GM12878 (cell line): Measurements from ENCODE around the gene GH2. TPM values are rescaled to one million over a fixed set of nuclear protein-coding genes. Genes with fewer than 3 reads are reported as not detected.
"Not testable (repeated sequence)": the region's sequence is repeated elsewhere in the genome, so short reads cannot be mapped to it uniquely, and the experiment has no call there.

Experiments
- ATAC-seq: fragments of 200-7000 bp; cut with Tn5 transposase; 3 replicates; pipeline ENCODE4 v1.9.1; 2020; ENCODE audit warnings: mild to moderate bottlenecking, moderate library complexity
- BruUV-seq: library from RNA; stranded (reverse); fragments of 400-500 nt; replicated peaks from 2 replicates; lab custom pipeline; 2021; lab: Mats Ljungman, UMichigan
- CTCF ChIA-PET: fragments of 300-600 bp; sonication (Branson Sonifier 250); formaldehyde crosslinking; extraction: SDS; loops from one replicate; lab custom pipeline; 2021; ENCODE audit warnings: inconsistent platforms; lab: Yijun Ruan, JAX
- POLR2A ChIA-PET: fragments of 350-600 bp; formaldehyde crosslinking; extraction: SDS; loops from one replicate; lab custom pipeline; 2021; ENCODE audit warnings: inconsistent platforms; lab: Charles Lee
- RAD21 ChIA-PET: fragments of 300-600 bp; sonication (Branson Sonifier 250); formaldehyde crosslinking; loops from one replicate; lab custom pipeline; 2023; ENCODE audit warnings: antibody characterized with exemption; ENCODE audit not compliant: unreplicated experiment; lab: Charles Lee
- SMC1A ChIA-PET: fragments of 300-600 bp; sonication (Branson Sonifier 250); formaldehyde crosslinking; loops from one replicate; lab custom pipeline; 2023; ENCODE audit not compliant: unreplicated experiment, uncharacterized antibody; lab: Charles Lee
- DNase-seq: peaks from one replicate; pipeline ENCODE4 v3.0.0-alpha.2; 2011; ENCODE audit warnings: low read depth, low spot score
- FAIRE-seq: peaks from 3 replicates; lab custom pipeline; 2011; peaks lifted over from hg19 to GRCh38; lab: Jason Lieb, UNC
- H2AFZ ChIP-seq: 2 replicates; pipeline ENCODE4 v1.6.0; 2011; ENCODE audit warnings: low read depth, low read length, control low read depth; ENCODE audit not compliant: control insufficient read depth
- H3K27ac ChIP-seq: 2 replicates; pipeline ENCODE4 v1.5.1; 2011; ENCODE audit warnings: control low read depth; ENCODE audit not compliant: control insufficient read depth, insufficient read depth
- H3K27me3 ChIP-seq, 2 experiments: replicated peaks in 1 of 2; 2 replicates each; pipeline versions ENCODE4 v1.6.0 to v1.6.1; 2011; ENCODE audit warnings: low read length in 1 of 2; ENCODE audit not compliant: control insufficient read depth in 2 of 2, insufficient read depth in 2 of 2
- H3K36me3 ChIP-seq, 2 experiments: 2 replicates each; pipeline ENCODE4 v1.5.1; 2011; ENCODE audit warnings: low read length in 1 of 2; ENCODE audit not compliant: control insufficient read depth in 2 of 2, insufficient read depth in 2 of 2
- H3K4me1 ChIP-seq: 2 replicates; pipeline ENCODE4 v1.6.1; 2011; ENCODE audit warnings: mild to moderate bottlenecking, low read length, moderate library complexity, mixed read lengths; ENCODE audit not compliant: control insufficient read depth, insufficient read depth
- H3K4me2 ChIP-seq: 2 replicates; pipeline ENCODE4 v1.6.0; 2011; ENCODE audit warnings: control low read depth; ENCODE audit not compliant: control insufficient read depth, insufficient read depth
- H3K4me3 ChIP-seq: fragments of 200-600 bp; sonication (generic); 2 replicates; pipeline ENCODE4 v1.5.1; 2016
- H3K79me2 ChIP-seq: 2 replicates; pipeline ENCODE4 v1.6.0; 2011; ENCODE audit warnings: low read length; ENCODE audit not compliant: control insufficient read depth, insufficient read depth
- H3K9ac ChIP-seq: 2 replicates; pipeline ENCODE4 v1.8.0; 2011; ENCODE audit warnings: low read length, control low read depth, mixed read lengths; ENCODE audit not compliant: control insufficient read depth, insufficient read depth
- H3K9me3 ChIP-seq: replicated peaks from 3 replicates; pipeline ENCODE4 v1.5.1; 2011; ENCODE audit warnings: mild to moderate bottlenecking, low read length; ENCODE audit not compliant: control insufficient read depth, insufficient read depth
- H4K20me1 ChIP-seq: 2 replicates; pipeline ENCODE4 v1.6.0; 2011; ENCODE audit not compliant: control insufficient read depth, insufficient read depth
- CBX3 ChIP-seq: fragments of 200-600 bp; sonication (generic); IDR thresholded peaks from 2 replicates; pipeline ENCODE4 v1.6.1; 2016; ENCODE audit warnings: low read depth, borderline replicate concordance
- CEBPB ChIP-seq, 2 experiments: fragments of 150-350 bp in 1 of 2; IDR thresholded peaks; 2 replicates each; pipeline ENCODE4 v1.6.1; 2012 to 2014; ENCODE audit warnings: low read depth in 2 of 2, low read length in 2 of 2, borderline replicate concordance in 1 of 2, inconsistent platforms in 1 of 2
- DPF2 ChIP-seq: fragments of 450-650 bp; IDR thresholded peaks from 2 replicates; pipeline ENCODE4 v1.6.1; 2017; ENCODE audit warnings: mild to moderate bottlenecking
- HDGF ChIP-seq: fragments of 450-650 bp; IDR thresholded peaks from 2 replicates; pipeline ENCODE4 v1.6.1; 2016; ENCODE audit warnings: antibody characterized with exemption
- NRF1 ChIP-seq: conservative IDR thresholded peaks from 2 replicates; pipeline ENCODE4 v1.6.1; 2011; ENCODE audit warnings: mild to moderate bottlenecking, low read depth, low read length, improper control_type of control experiment
- POLR2AphosphoS5 ChIP-seq: IDR thresholded peaks from 2 replicates; pipeline ENCODE4 v1.6.1; 2011; ENCODE audit warnings: mild to moderate bottlenecking, low read length, inconsistent platforms
- POU2F2 ChIP-seq: IDR thresholded peaks from 3 replicates; pipeline ENCODE4 v1.6.1; 2011; ENCODE audit warnings: low read depth, mild to moderate bottlenecking, low read length, borderline replicate concordance
- SIX5 ChIP-seq: IDR thresholded peaks from 2 replicates; pipeline ENCODE4 v1.6.1; 2011; ENCODE audit warnings: mild to moderate bottlenecking, low read depth, low read length, moderate library complexity; ENCODE audit not compliant: severe bottlenecking
- SRF ChIP-seq, 2 experiments: IDR thresholded peaks; 2 replicates each; pipeline ENCODE4 v1.6.1; 2011; ENCODE audit warnings: low read depth in 2 of 2, low read length in 2 of 2, mild to moderate bottlenecking in 1 of 2, moderate library complexity in 1 of 2
- TCF3 ChIP-seq: IDR thresholded peaks from 2 replicates; pipeline ENCODE4 v1.6.1; 2012; ENCODE audit warnings: low read depth, mild to moderate bottlenecking, low read length, borderline replicate concordance; ENCODE audit not compliant: insufficient read depth
- YY1 ChIP-seq: IDR thresholded peaks from 2 replicates; pipeline ENCODE4 v1.6.1; 2011; ENCODE audit warnings: low read depth, mild to moderate bottlenecking, low read length
- WGBS: methylation state at CpG from one replicate; pipeline ENCODE4 v1.1.6; 2016; ENCODE audit warnings: low lambda C conversion rate; ENCODE audit not compliant: insufficient replicate concordance, insufficient coverage; ENCODE audit errors: missing lambda C conversion rate; 5-methylcytosine and 5-hydroxymethylcytosine counted together
- in situ Hi-C: fragments of 300-500 bp; cut with MboI; formaldehyde crosslinking; loops from 9 replicates; pipeline ENCODE4 v1.14.3; 2018; ENCODE audit warnings: mixed read lengths
- intact Hi-C: fragments of 100-400 bp; cut with micrococcal nuclease; formaldehyde crosslinking; loops from one replicate; pipeline ENCODE4 v1.14.2; 2022; ENCODE audit not compliant: unreplicated experiment
- polyA plus RNA-seq, 11 experiments: library from polyadenylated mRNA; depleted of rRNA in 4 of 11; unstranded in 6 of 11; stranded (reverse) in 5 of 11; fragments of >200 nt; fragmentation: Nextera tagmentation in 4 of 11; fragmentation: Illumina TruSeq in 1 of 11; extraction: Ambion mirVana in 4 of 11; extraction: Trizol in 1 of 11; gene quantifications; 1 replicate in 1 of 11; 2 replicates in 10 of 11; pipeline versions ENCODE4 v1.2.1 to v1.2.3, GENCODE V29; 2011 to 2016; ENCODE audit warnings: inconsistent platforms in 2 of 11, missing spikeins in 2 of 11, low read depth in 1 of 11
- total RNA-seq, 4 experiments: library from RNA; depleted of rRNA in 3 of 4; stranded (reverse); fragments of >200 nt in 3 of 4; fragmentation: Illumina TruSeq in 1 of 4; extraction: Trizol in 1 of 4; gene quantifications; 2 replicates each; pipeline versions ENCODE4 v1.2.1 to v1.2.3, GENCODE V29; 2013 to 2021
- TF ChIP-seq, protein P1 (sequence below), 3 experiments: IDR thresholded peaks in 2 of 3; conservative IDR thresholded peaks in 1 of 3; 2 replicates each; pipeline ENCODE4 v1.5.1; 2011; ENCODE audit warnings: low read depth in 3 of 3, low read length in 3 of 3, mild to moderate bottlenecking in 3 of 3, control low read depth in 2 of 3, moderate library complexity in 2 of 3, inconsistent platforms in 1 of 3, mixed read lengths in 1 of 3; ENCODE audit not compliant: control insufficient read depth in 2 of 3, insufficient read depth in 1 of 3; ENCODE audit errors: extremely low read depth in 1 of 3
- TF ChIP-seq, protein P2 (sequence below): IDR thresholded peaks from 2 replicates; pipeline ENCODE4 v1.6.1; 2012; ENCODE audit warnings: low read depth, low read length, improper control_type of control experiment

The GH2 gene
- total and polyA plus RNA-seq, 10 of the 15 experiments (the other 5 are each of a cell fraction or from before 2014, with no cell fraction given) = not detected

DNA sequence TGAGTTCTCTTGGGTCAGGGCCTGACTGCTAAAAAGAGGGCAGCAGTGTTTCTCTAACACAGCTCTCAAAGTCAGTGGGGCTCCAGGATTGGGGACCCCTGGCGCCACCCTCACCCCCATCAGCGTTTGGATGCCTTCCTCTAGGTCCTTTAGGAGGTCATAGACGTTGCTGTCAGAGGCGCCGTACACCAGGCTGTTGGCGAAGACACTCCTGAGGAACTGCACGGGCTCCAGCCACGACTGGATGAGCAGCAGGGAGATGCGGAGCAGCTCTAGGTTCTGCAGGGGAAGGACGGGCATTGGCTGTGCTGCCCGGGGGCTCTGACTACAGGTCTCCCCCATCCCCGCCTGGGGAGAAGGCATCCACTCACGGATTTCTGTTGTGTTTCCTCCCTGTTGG, 35.9 kb upstream of the GH2 start:
- TF ChIP-seq HDGF (no peak), YY1 (no peak), SRF (IDR thresholded peaks at IDR 0.05; ENCODE audit: low read depth in 2 of 2, low read length in 2 of 2) (no peak), POU2F2 (no peak), CBX3 (no peak), SIX5 (no peak), NRF1 (no peak), CEBPB (IDR thresholded peaks at IDR 0.05; ENCODE audit: borderline replicate concordance in 1 of 2, low read depth in 2 of 2, low read length in 2 of 2) (no peak), POLR2AphosphoS5 (no peak), DPF2 (no peak), TCF3 (no peak)
- TF ChIP-seq, protein P1, sequence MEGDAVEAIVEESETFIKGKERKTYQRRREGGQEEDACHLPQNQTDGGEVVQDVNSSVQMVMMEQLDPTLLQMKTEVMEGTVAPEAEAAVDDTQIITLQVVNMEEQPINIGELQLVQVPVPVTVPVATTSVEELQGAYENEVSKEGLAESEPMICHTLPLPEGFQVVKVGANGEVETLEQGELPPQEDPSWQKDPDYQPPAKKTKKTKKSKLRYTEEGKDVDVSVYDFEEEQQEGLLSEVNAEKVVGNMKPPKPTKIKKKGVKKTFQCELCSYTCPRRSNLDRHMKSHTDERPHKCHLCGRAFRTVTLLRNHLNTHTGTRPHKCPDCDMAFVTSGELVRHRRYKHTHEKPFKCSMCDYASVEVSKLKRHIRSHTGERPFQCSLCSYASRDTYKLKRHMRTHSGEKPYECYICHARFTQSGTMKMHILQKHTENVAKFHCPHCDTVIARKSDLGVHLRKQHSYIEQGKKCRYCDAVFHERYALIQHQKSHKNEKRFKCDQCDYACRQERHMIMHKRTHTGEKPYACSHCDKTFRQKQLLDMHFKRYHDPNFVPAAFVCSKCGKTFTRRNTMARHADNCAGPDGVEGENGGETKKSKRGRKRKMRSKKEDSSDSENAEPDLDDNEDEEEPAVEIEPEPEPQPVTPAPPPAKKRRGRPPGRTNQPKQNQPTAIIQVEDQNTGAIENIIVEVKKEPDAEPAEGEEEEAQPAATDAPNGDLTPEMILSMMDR (IDR thresholded peaks at IDR 0.05 in 2 of 3, conservative IDR thresholded peaks at IDR 0.05 in 1 of 3; ENCODE audit: control insufficient read depth in 2 of 3, extremely low read depth in 1 of 3, insufficient read depth in 1 of 3, low read depth in 3 of 3, low read length in 3 of 3) = no peak
- TF ChIP-seq, protein P2, sequence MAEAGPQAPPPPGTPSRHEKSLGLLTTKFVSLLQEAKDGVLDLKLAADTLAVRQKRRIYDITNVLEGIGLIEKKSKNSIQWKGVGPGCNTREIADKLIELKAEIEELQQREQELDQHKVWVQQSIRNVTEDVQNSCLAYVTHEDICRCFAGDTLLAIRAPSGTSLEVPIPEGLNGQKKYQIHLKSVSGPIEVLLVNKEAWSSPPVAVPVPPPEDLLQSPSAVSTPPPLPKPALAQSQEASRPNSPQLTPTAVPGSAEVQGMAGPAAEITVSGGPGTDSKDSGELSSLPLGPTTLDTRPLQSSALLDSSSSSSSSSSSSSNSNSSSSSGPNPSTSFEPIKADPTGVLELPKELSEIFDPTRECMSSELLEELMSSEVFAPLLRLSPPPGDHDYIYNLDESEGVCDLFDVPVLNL = no peak
- H3K4me1 ChIP-seq = peaks cover 16% of the 10 kb centered on the region
- SMC1A ChIA-PET = interaction anchor here (1.2 to 14.0 kb wide), 8 partner anchors 14 to 215 kb away, joined by 3 to 248 read pairs (median 72); partner anchors contain the start of genes CD79B and ICAM2
- no peak overlapping the region for H3K27ac ChIP-seq
- no peak overlapping the region for H3K9ac ChIP-seq
- in situ Hi-C loops = no loop called here
- intact Hi-C loops = loop anchor here (2.0 kb wide), 2 partner anchors 99 to 215 kb away; no protein-coding TSS in a partner anchor
- DNase-seq (no peak), ATAC-seq (no peak), FAIRE-seq (no peak)
- RAD21 ChIA-PET = interaction anchor here (1.1 to 9.2 kb wide), 7 partner anchors 10 to 214 kb away, joined by 3 to 288 read pairs (median 70); partner anchors contain the start of genes CD79B, ERN1 and ICAM2
- H3K4me2 ChIP-seq = no peak overlapping the region
- no peaks in the 10 kb centered on the region for H4K20me1 ChIP-seq
- H3K9me3 ChIP-seq = no peaks in the 10 kb centered on the region
- H3K27me3 ChIP-seq = no peaks in the 10 kb centered on the region
- H3K36me3 ChIP-seq = no peaks in the 10 kb centered on the region
- no peak overlapping the region for H2AFZ ChIP-seq
- CTCF ChIA-PET = interaction anchor here (1.0 to 17.4 kb wide), 15 partner anchors 9 to 215 kb away, joined by 3 to 481 read pairs (median 28); partner anchors contain the start of genes CD79B, ERN1 and ICAM2
- POLR2A ChIA-PET = interaction anchor here (1.1 to 2.2 kb wide), 2 partner anchors 15 to 214 kb away, joined by 4 to 15 read pairs; partner anchors contain the start of gene CD79B
- H3K4me3 ChIP-seq = no peak overlapping the region
- no TSS peak for BruUV-seq
- WGBS = 60% methylated on average over 13 of the region's 13 CpGs
- H3K79me2 ChIP-seq = no peaks in the 10 kb centered on the region

DNA sequence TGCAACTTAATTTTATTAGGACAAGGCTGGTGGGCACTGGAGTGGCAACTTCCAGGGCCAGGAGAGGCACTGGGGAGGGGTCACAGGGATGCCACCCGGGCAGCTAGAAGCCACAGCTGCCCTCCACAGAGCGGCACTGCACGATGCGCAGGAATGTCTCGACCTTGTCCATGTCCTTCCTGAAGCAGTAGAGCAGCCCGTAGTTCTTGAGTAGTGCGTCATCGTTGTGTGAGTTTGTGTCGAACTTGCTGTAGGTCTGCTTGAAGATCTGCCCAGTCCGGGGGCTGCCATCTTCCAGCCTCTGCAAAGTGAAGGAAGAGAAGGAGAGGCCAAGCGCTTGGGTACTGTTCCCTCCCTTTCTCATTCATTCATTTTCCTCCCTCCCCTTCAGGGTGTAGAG, 35.5 kb upstream of the GH2 start:
- H3K4me2 ChIP-seq, H4K20me1 ChIP-seq, H3K27me3 ChIP-seq, BruUV-seq, DNase-seq, ATAC-seq, H3K79me2 ChIP-seq, H3K27ac ChIP-seq, H3K4me3 ChIP-seq, intact Hi-C loops, H3K9ac ChIP-seq, H3K36me3 ChIP-seq, in situ Hi-C loops, H3K9me3 ChIP-seq, FAIRE-seq, H2AFZ ChIP-seq: not testable (repeated sequence)
- RAD21 ChIA-PET = interaction anchor here (2.1 to 9.2 kb wide), 5 partner anchors 16 to 215 kb away, joined by 8 to 288 read pairs (median 79); partner anchors contain the start of genes CD79B and ERN1
- WGBS = 86% methylated on average over 11 of the region's 11 CpGs
- POLR2A ChIA-PET = interaction anchor here (1.1 kb wide), 1 partner anchor 15 kb away, joined by 4 read pairs; the partner anchor contains the start of gene CD79B
- SMC1A ChIA-PET = interaction anchor here (1.2 to 14.0 kb wide), 7 partner anchors 14 to 216 kb away, joined by 3 to 248 read pairs (median 88); partner anchors contain the start of gene CD79B
- CTCF ChIA-PET = interaction anchor here (1.1 to 17.4 kb wide), 8 partner anchors 14 to 216 kb away, joined by 3 to 481 read pairs (median 162); partner anchors contain the start of genes CD79B, ERN1 and ICAM2
- H3K4me1 ChIP-seq = peaks cover 12% of the 10 kb centered on the region
